Endometrial microvascular endothelial cells (primary cell): ENCODE measurements around the gene GPX2. TPM values are rescaled to one million over a fixed set of nuclear protein-coding genes. Genes with fewer than 3 reads are reported as not detected.

Source experiments
- total RNA-seq: library from RNA; depleted of rRNA; stranded (reverse); fragments of >200 nt; gene quantifications from one replicate; pipeline ENCODE4 v1.2.3, GENCODE V29; 2015; ENCODE audit errors: inconsistent ontology term

Gene GPX2
- total RNA-seq, 1 donor from 2014 or later = not detected

Other genes starting within 250 kb of the GPX2 start
- 0.28 TPM for gene PLEKHG3, start 238.3 kb downstream of the GPX2 start, total RNA-seq
- gene SPTB, start 62.8 kb downstream of the GPX2 start, total RNA-seq = not detected
- 67.6 TPM for gene CHURC1, start 28.3 kb downstream of the GPX2 start, total RNA-seq
- 15.2 TPM for gene RAB15, start 29.6 kb upstream of the GPX2 start, total RNA-seq
- gene FNTB, start 44.1 kb upstream of the GPX2 start, total RNA-seq = 14.3 TPM
- 39.3 TPM for gene MAX, start 159.8 kb upstream of the GPX2 start, total RNA-seq